ENCODE measurements around the gene FRAS1.

DNA sequence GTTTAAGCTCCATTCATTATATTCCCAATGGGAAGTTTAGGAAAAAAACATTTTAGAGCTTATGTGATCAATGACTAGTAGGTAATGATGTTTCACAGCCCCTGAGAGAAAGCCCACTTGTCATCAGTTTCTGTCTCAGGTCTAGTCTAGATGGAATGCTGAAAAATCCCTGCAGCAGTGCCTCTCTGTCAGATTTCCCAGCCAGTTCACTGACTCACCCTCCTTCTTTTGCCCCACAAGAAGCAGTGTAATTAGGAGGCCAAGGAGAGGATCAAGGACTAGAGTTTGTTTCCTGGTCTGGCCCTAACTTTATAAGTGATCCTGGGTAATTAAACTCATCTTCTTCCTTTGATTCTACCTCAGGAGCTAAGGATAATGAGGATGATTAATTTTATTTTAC, 375.8 kb downstream of the FRAS1 start:
- TF ChIP-seq, protein P1, sequence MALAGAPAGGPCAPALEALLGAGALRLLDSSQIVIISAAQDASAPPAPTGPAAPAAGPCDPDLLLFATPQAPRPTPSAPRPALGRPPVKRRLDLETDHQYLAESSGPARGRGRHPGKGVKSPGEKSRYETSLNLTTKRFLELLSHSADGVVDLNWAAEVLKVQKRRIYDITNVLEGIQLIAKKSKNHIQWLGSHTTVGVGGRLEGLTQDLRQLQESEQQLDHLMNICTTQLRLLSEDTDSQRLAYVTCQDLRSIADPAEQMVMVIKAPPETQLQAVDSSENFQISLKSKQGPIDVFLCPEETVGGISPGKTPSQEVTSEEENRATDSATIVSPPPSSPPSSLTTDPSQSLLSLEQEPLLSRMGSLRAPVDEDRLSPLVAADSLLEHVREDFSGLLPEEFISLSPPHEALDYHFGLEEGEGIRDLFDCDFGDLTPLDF (CRISPR knock-in tag; IDR thresholded peaks at IDR 0.05) = no peak
- no peak for TF ChIP-seq EZH2 (IDR thresholded peaks at IDR 0.05; ENCODE audit: borderline replicate concordance, low read depth, low read length)
- no peak for TF ChIP-seq MTA1 (IDR thresholded peaks at IDR 0.05; ENCODE audit: borderline replicate concordance)
- no peak for TF ChIP-seq SREBF1 (IDR thresholded peaks at IDR 0.05; ENCODE audit: borderline replicate concordance, low read depth, low read length)
- no peak for TF ChIP-seq ZFP36 (IDR thresholded peaks at IDR 0.05; ENCODE audit: low read depth, low read length, partially characterized antibody)
- TF ChIP-seq ZNF239 (CRISPR knock-in tag; IDR thresholded peaks at IDR 0.05) = no peak
- TF ChIP-seq, protein P2, sequence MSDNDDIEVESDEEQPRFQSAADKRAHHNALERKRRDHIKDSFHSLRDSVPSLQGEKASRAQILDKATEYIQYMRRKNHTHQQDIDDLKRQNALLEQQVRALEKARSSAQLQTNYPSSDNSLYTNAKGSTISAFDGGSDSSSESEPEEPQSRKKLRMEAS (CRISPR knock-in tag; IDR thresholded peaks at IDR 0.05) = no peak
